Gastrocnemius medialis (tissue), 4 donors: ENCODE results near the gene GSK3B.
"Not testable (repeated sequence)": the region's sequence is repeated elsewhere in the genome, so short reads cannot be mapped to it uniquely, and the experiment has no call there.

ENCODE experiments used
- POLR2A ChIP-seq, 2 donors: fragments of 450-650 bp; IDR thresholded peaks; one replicate each; pipeline ENCODE4 v1.6.1; 2017; ENCODE audit warnings: antibody characterized with exemption in 2 of 2, mild to moderate bottlenecking in 2 of 2, moderate library complexity in 2 of 2
- TF ChIP-seq, protein P1 (sequence below), 5 experiments: fragments of 450-650 bp in 3 of 5; fragments of 200-600 bp in 2 of 5; sonication (generic) in 2 of 5; IDR thresholded peaks in 4 of 5; conservative IDR thresholded peaks in 1 of 5; 1 replicate in 4 of 5; 2 replicates in 1 of 5; pipeline ENCODE4 v1.5.1; 2016 to 2019; ENCODE audit warnings: antibody characterized with exemption in 5 of 5, mild to moderate bottlenecking in 3 of 5, moderate library complexity in 3 of 5

- TF ChIP-seq, protein P1, sequence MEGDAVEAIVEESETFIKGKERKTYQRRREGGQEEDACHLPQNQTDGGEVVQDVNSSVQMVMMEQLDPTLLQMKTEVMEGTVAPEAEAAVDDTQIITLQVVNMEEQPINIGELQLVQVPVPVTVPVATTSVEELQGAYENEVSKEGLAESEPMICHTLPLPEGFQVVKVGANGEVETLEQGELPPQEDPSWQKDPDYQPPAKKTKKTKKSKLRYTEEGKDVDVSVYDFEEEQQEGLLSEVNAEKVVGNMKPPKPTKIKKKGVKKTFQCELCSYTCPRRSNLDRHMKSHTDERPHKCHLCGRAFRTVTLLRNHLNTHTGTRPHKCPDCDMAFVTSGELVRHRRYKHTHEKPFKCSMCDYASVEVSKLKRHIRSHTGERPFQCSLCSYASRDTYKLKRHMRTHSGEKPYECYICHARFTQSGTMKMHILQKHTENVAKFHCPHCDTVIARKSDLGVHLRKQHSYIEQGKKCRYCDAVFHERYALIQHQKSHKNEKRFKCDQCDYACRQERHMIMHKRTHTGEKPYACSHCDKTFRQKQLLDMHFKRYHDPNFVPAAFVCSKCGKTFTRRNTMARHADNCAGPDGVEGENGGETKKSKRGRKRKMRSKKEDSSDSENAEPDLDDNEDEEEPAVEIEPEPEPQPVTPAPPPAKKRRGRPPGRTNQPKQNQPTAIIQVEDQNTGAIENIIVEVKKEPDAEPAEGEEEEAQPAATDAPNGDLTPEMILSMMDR (IDR thresholded peaks at IDR 0.05 in 4 of 5, conservative IDR thresholded peaks at IDR 0.05 in 1 of 5): not testable (repeated sequence)
- TF ChIP-seq POLR2A (IDR thresholded peaks at IDR 0.05): not testable (repeated sequence)
These were observed 107.4 kb downstream of the GSK3B start for GRCh38 chr3:119986812-119987211.
